ENCODE measurements around the gene PIM2. TPM values are rescaled to one million over a fixed set of nuclear protein-coding genes. Genes with fewer than 3 reads are reported as not detected.

Gene PIM2
- total RNA-seq, 1 donor from 2014 or later = 16.5 TPM

GRCh38 chrX:48927123-48927522, 8.3 kb upstream of the PIM2 start:
- no peak for TF ChIP-seq CTCF (IDR thresholded peaks at IDR 0.05; ENCODE audit: partially characterized antibody, unreplicated experiment)
- Mint-ChIP-seq H3K27me3 (ENCODE audit: unreplicated experiment) (peaks cover 3% of the 10 kb centered on the region), H3K36me3 (ENCODE audit: unreplicated experiment) (peaks cover 4% of the 10 kb centered on the region), H3K9me3 (ENCODE audit: unreplicated experiment) (peaks cover 8% of the 10 kb centered on the region), H3K4me3 (ENCODE audit: unreplicated experiment) (peak overlapping the region; percentile 76), H3K27ac (ENCODE audit: unreplicated experiment) (peak overlapping the region; percentile 81), H3K4me1 (ENCODE audit: low read depth, unreplicated experiment) (peaks cover 12% of the 10 kb centered on the region)
- peak; percentile 34 for DNase-seq

GRCh38 chrX:48924270-48924669, 5.4 kb upstream of the PIM2 start:
- DNase-seq = no peak
- TF ChIP-seq CTCF (IDR thresholded peaks at IDR 0.05; ENCODE audit: partially characterized antibody, unreplicated experiment) = no peak
- Mint-ChIP-seq H3K4me1 (ENCODE audit: low read depth, unreplicated experiment) (peaks cover 26% of the 10 kb centered on the region), H3K9me3 (ENCODE audit: unreplicated experiment) (peaks cover 12% of the 10 kb centered on the region), H3K36me3 (ENCODE audit: unreplicated experiment) (peaks cover 4% of the 10 kb centered on the region), H3K27ac (ENCODE audit: unreplicated experiment) (no peak overlapping the region), H3K27me3 (ENCODE audit: unreplicated experiment) (peaks cover 2% of the 10 kb centered on the region), H3K4me3 (ENCODE audit: unreplicated experiment) (no peak overlapping the region)

GRCh38 chrX:48923771-48924170, 4.9 kb upstream of the PIM2 start:
- Mint-ChIP-seq H3K27ac (ENCODE audit: unreplicated experiment) (no peak overlapping the region), H3K4me1 (ENCODE audit: low read depth, unreplicated experiment) (peaks cover 26% of the 10 kb centered on the region), H3K9me3 (ENCODE audit: unreplicated experiment) (peaks cover 12% of the 10 kb centered on the region), H3K27me3 (ENCODE audit: unreplicated experiment) (peaks cover 3% of the 10 kb centered on the region), H3K4me3 (ENCODE audit: unreplicated experiment) (no peak overlapping the region), H3K36me3 (ENCODE audit: unreplicated experiment) (peaks cover 4% of the 10 kb centered on the region)
- no peak for DNase-seq
- no peak for TF ChIP-seq CTCF (IDR thresholded peaks at IDR 0.05; ENCODE audit: partially characterized antibody, unreplicated experiment)

GRCh38 chrX:48920718-48921104, 1.9 kb upstream of the PIM2 start:
- Mint-ChIP-seq H3K27me3 (ENCODE audit: unreplicated experiment) (peaks cover 6% of the 10 kb centered on the region), H3K9me3 (ENCODE audit: unreplicated experiment) (peaks cover 6% of the 10 kb centered on the region), H3K4me3 (ENCODE audit: unreplicated experiment) (peak overlapping the region; percentile 71), H3K4me1 (ENCODE audit: low read depth, unreplicated experiment) (peaks cover 18% of the 10 kb centered on the region), H3K27ac (ENCODE audit: unreplicated experiment) (peak overlapping the region; percentile 89), H3K36me3 (ENCODE audit: unreplicated experiment) (peaks cover 4% of the 10 kb centered on the region)
- TF ChIP-seq CTCF (IDR thresholded peaks at IDR 0.05; ENCODE audit: partially characterized antibody, unreplicated experiment) = no peak
- DNase-seq = no peak

GRCh38 chrX:48919947-48920717, 1.3 kb upstream of the PIM2 start:
- Mint-ChIP-seq H3K36me3 (ENCODE audit: unreplicated experiment) (peaks cover 4% of the 10 kb centered on the region), H3K27ac (ENCODE audit: unreplicated experiment) (peak overlapping the region; percentile 89), H3K4me1 (ENCODE audit: low read depth, unreplicated experiment) (peaks cover 15% of the 10 kb centered on the region), H3K4me3 (ENCODE audit: unreplicated experiment) (peak overlapping the region; percentile 71), H3K27me3 (ENCODE audit: unreplicated experiment) (peaks cover 5% of the 10 kb centered on the region), H3K9me3 (ENCODE audit: unreplicated experiment) (peaks cover 5% of the 10 kb centered on the region)
- no peak for TF ChIP-seq CTCF (IDR thresholded peaks at IDR 0.05; ENCODE audit: partially characterized antibody, unreplicated experiment)
- no peak for DNase-seq
